GM18505 (cell line): ENCODE measurements around the gene HTR3B.
A peak's percentile ranks its signal among the peaks of the same experiment; 100 is the strongest.
"Not testable (repeated sequence)": the region's sequence is repeated elsewhere in the genome, so short reads cannot be mapped to it uniquely, and the experiment has no call there.

Source experiments
- ATAC-seq: cut with Tn5 transposase; IDR thresholded peaks from one replicate; pipeline ENCODE4 v1.9.1; 2021; ENCODE audit not compliant: unreplicated experiment
- POLR2A ChIP-seq: IDR thresholded peaks from 4 replicates; pipeline ENCODE4 v1.6.1; 2011; ENCODE audit warnings: borderline replicate concordance; ENCODE audit not compliant: insufficient read depth, insufficient read length; ENCODE audit errors: extremely low read depth

HTR3B gene

GRCh38 chr11:113875234-113876073 lies 29.1 kb upstream of the HTR3B start, which contains the start of gene USP28:
Gene USP28, minus strand, starts transcription at chr11:113875572. Its CDS starts 71 bp downstream, at chr11:113875501.
- peak; percentile 82 for ATAC-seq
- TF ChIP-seq POLR2A: peak; percentile 99

- no peak for ATAC-seq
- TF ChIP-seq POLR2A: no peak
Measured at GRCh38 chr11:113876074-113876797, 28.4 kb upstream of the HTR3B start.

- no peak for TF ChIP-seq POLR2A
- no peak for ATAC-seq
Measured at GRCh38 chr11:113876798-113877669, 27.6 kb upstream of the HTR3B start.

- TF ChIP-seq POLR2A: no peak
- ATAC-seq: no peak
Measured at GRCh38 chr11:113877670-113878055, 26.9 kb upstream of the HTR3B start.

- not testable (repeated sequence) for ATAC-seq
Measured at GRCh38 chr11:113879446-113879845, 25.1 kb upstream of the HTR3B start.

- TF ChIP-seq POLR2A: no peak
- ATAC-seq: no peak
Measured at GRCh38 chr11:113880971-113881370, 23.6 kb upstream of the HTR3B start.

GRCh38 chr11:113881856-113882255 lies 22.7 kb upstream of the HTR3B start:
- ATAC-seq: no peak
- TF ChIP-seq POLR2A: no peak

GRCh38 chr11:113884361-113884836 lies 20.2 kb upstream of the HTR3B start:
- TF ChIP-seq POLR2A: no peak
- ATAC-seq: no peak

GRCh38 chr11:113885897-113886296 lies 18.7 kb upstream of the HTR3B start:
- TF ChIP-seq POLR2A: no peak
- ATAC-seq: no peak

GRCh38 chr11:113888848-113889247 lies 15.7 kb upstream of the HTR3B start:
- no peak for TF ChIP-seq POLR2A
- ATAC-seq: no peak

GRCh38 chr11:113894421-113894996 lies 10.1 kb upstream of the HTR3B start:
- TF ChIP-seq POLR2A: no peak
- ATAC-seq: no peak

- no peak for TF ChIP-seq POLR2A
- ATAC-seq: no peak
Measured at GRCh38 chr11:113895367-113896155, 9.0 kb upstream of the HTR3B start.
